Hematopoietic multipotent progenitor cell treated with erythropoietin and hydrocortisone succinate and interleukin-3 and kit ligand, for 4 days (in vitro differentiated cells): ENCODE data around the gene CATSPERD.

ENCODE experiments used
- DNase-seq: peaks from one replicate; pipeline ENCODE4 v3.0.0-alpha.2; 2015

Gene CATSPERD

GRCh38 chr19:5789351-5789761 lies 68.9 kb downstream of the CATSPERD start:
- no peak for DNase-seq

- DNase-seq, result no peak
These were observed 69.6 kb downstream of the CATSPERD start for GRCh38 chr19:5789886-5790558.

- DNase-seq, result peak; percentile 99
These were observed 70.4 kb downstream of the CATSPERD start, which contains the start of gene DUS3L for GRCh38 chr19:5790559-5791520. DUS3L (minus strand) TSS chr19:5791163; CDS start chr19:5791141, 22 bp downstream.

GRCh38 chr19:5792224-5792623 lies 71.8 kb downstream of the CATSPERD start:
- no peak for DNase-seq

GRCh38 chr19:5793188-5793587 lies 72.8 kb downstream of the CATSPERD start:
- DNase-seq, result no peak

GRCh38 chr19:5795382-5795919 lies 75.0 kb downstream of the CATSPERD start:
- DNase-seq, result no peak

- DNase-seq, result no peak
These were observed 77.8 kb downstream of the CATSPERD start for GRCh38 chr19:5798244-5798643.

- peak; percentile 97 for DNase-seq
These were observed 79.1 kb downstream of the CATSPERD start for GRCh38 chr19:5799247-5800241.

- no peak for DNase-seq
These were observed 80.2 kb downstream of the CATSPERD start for GRCh38 chr19:5800361-5801270.

GRCh38 chr19:5801796-5802619 lies 81.6 kb downstream of the CATSPERD start:
- peak; percentile 84 for DNase-seq

- DNase-seq, result no peak
These were observed 83.0 kb downstream of the CATSPERD start for GRCh38 chr19:5803441-5803751.

GRCh38 chr19:5803752-5804515 lies 83.5 kb downstream of the CATSPERD start:
- DNase-seq, result peak; percentile 96

GRCh38 chr19:5804516-5805461 lies 84.4 kb downstream of the CATSPERD start, which contains the start of gene NRTN:
NRTN (plus strand) TSS chr19:5805067; CDS start chr19:5824166, 19,099 bp downstream.
- DNase-seq, result peak; percentile 37

GRCh38 chr19:5805462-5806132 lies 85.2 kb downstream of the CATSPERD start:
- DNase-seq, result peak; percentile 84

GRCh38 chr19:5806133-5806489 lies 85.7 kb downstream of the CATSPERD start:
- DNase-seq, result no peak

GRCh38 chr19:5806905-5807304 lies 86.5 kb downstream of the CATSPERD start:
- no peak for DNase-seq

- no peak for DNase-seq
These were observed 87.8 kb downstream of the CATSPERD start for GRCh38 chr19:5808120-5808816.
